UCSD-AML1 (cell line): Measurements from ENCODE around the gene ECT2L.

Source experiments
- DNase-seq: peaks from one replicate; lab custom pipeline; 2025; ENCODE audit not compliant: unreplicated experiment; lab: John Stamatoyannopoulos, UW

ECT2L gene

DNA sequence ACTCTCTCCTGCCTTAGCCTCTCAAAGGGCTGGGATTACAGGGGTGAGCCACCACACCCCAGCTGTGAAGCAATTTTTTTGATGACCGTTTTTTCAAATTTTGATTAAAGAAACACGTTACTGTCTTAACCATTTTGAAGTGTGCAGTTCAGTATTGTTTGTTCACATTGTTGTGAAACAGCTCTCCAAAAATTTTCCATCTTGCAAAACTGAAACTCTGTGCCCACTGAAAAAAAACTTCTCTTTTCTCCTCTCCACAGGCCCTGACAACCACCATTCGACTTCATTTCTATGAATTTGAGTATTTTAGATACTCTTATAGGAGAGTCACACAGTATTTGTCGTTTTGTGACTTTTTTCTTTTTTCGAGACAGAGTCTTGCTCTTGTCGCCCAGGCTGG is 53.9 kb downstream of the ECT2L start:
- DNase-seq = no peak

GRCh38 chr6:138856654-138857053 is 60.8 kb downstream of the ECT2L start:
- DNase-seq = no peak

DNA sequence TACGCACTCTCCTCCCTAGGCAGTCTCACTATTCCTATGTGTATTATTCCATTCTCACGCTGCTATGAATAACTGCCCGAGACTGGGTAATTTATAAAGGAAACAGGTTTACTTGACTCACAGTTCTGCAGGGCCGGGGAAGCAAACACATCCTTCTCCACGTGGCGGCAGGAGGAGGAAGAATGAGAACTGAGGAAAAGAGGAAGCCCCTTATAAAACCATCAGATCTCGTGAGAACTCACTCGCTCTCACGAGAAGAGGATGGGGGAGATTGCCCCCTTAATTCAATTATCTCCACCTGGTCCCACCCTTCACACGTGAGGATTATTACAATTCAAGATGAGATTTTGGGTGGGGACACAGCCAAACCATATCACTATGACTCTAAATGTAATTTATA is 61.9 kb downstream of the ECT2L start:
- no peak for DNase-seq

GRCh38 chr6:138862456-138862855 is 66.6 kb downstream of the ECT2L start:
- DNase-seq = no peak

GRCh38 chr6:138863321-138863720 is 67.4 kb downstream of the ECT2L start:
- no peak for DNase-seq

- DNase-seq = no peak
Measured at GRCh38 chr6:138864343-138864890, 68.5 kb downstream of the ECT2L start.

GRCh38 chr6:138865480-138866109 is 69.7 kb downstream of the ECT2L start:
- DNase-seq = no peak

DNA sequence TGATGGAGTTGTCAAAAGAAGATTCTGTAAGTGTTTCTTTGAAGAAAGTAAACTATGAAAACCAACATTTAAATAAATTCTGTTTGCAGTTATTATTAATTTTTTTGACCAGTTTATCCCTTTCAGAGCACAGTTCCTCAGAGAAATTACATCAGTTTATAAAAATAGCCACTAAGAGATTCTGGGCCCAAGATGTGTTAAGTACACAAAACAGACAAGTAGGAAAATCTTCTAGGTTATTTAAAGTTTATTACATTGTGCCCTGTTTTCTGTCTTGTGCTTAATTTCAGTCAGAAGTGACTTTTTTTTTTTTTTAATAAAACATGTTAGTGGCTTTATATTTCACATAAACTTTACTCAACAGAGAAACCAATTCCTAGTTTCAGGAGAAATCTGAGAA is 72.3 kb downstream of the ECT2L start:
- no peak for DNase-seq

DNA sequence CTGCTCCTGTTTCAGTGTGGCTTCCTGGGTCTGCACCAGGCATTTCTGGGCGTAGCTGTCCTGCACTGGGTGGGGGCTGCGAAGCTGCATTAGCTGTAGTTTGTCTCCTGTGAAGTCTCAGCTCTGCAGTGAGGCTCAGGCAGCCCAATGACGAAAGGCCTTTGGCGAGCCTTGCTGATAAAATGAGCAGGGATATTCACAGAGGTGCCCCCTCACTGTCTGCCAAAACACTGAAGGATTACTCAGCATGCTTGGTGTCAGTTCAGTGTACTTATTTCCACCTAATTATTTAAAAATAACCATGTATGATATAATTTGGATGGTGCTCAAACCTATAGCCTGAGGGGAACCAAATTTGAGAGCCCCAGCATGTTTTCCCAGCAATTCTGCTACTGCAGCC is 73.5 kb downstream of the ECT2L start:
- no peak for DNase-seq

- no peak for DNase-seq
Measured at GRCh38 chr6:138873191-138873590, 77.3 kb downstream of the ECT2L start.

DNA sequence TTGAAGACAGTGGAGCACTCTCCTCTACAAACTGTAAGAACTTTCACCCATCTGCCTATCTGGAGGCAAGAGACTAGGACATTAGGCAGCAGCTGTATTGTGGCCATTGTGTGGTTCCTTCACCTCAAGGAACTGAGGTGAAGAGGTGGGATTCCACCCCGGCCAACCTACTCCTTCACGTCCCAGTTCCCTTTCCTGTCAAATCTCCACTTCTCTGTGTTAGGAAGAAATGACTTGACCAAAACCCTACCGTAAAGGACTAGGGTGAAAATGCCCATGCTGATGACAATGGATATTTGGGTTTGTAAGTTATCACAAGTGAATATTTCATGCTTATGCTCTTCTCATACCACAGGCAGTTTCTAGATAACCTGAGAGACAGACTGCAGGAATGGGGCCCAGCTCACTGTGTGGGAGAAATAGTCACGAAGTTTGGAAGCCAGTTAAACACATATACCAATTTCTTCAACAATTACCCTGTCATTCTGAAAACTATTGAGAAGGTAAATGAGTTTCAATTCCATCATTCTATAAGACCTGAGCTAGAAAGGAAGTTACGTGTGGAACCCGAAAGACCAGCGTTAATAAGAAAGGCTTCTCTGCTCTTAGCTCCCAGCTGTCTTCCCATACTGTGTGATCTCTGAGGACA is 86.6 kb downstream of the ECT2L start:
- no peak for DNase-seq

DNA sequence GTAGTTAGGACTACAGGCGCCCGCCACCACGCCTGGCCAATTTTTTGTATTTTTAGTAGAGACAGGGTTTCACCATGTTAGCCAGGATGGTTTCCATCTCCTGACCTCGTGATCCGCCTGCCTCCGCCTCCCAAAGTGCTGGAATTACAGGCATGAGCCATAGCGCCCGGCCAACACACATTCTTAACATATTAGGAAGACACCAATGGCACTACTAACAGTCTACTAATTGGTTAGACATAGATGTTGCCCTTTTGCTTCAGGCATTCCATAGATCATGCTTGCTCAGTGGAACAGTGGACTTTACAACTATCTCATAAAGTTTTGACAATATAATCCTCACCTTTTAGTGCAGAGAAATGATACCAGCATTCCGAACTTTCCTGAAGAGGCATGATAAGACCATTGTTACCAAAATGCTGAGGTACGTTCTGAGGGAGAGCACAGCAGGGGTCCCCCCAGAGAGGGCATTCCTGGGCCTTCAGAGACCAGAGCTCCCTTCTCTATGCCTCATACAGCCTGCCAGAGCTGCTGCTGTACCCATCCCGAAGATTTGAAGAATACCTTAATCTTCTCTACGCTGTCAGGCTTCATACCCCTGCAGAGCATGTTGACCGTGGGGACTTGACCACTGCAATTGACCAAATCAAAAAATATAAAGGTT is 89.4 kb downstream of the ECT2L start:
- DNase-seq = no peak

- DNase-seq = no peak
Measured at GRCh38 chr6:138891255-138891986, 95.5 kb downstream of the ECT2L start.

- no peak for DNase-seq
Measured at GRCh38 chr6:138896104-138896756, 100.3 kb downstream of the ECT2L start.

DNA sequence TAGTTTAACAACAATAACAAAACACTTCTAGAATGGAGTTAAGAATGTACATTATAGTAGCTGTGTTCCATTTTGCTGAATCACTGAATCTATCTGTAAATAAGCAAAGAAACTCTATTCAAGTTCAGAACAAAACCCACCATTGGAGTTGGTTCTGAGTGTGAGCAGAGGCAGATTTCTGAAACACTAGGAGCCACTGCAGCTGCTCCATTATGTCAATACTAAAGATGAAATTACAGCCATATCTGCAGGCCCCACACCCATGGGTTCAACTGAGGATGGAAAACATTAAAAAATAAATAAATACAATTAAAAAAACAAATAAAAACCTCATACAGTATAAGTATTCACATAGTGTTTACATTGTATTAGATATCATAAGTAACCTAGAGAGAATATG is 101.1 kb downstream of the ECT2L start:
- DNase-seq = no peak

DNA sequence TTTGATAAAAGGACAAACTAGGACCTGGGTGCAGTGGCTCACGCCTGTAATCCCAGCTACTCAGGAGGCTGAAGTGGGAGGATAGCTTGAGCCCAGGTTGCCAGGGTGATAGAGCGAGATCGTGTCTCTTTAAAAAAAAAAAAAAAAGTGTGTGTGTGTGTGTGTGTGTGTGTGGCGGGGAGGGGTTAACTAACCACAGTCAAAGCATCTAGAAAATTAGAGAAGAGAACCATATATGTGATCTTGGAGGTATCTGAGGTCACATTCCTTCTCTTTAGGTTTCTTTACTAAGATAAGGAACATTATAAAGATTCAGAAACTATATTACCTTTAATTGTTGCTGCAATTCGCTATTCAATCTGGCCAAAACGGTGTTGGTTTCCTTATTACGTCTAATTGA is 111.3 kb downstream of the ECT2L start:
- DNase-seq = no peak

- peak; percentile 9 for DNase-seq
Measured at GRCh38 chr6:138909511-138909910, 113.6 kb downstream of the ECT2L start.

DNA sequence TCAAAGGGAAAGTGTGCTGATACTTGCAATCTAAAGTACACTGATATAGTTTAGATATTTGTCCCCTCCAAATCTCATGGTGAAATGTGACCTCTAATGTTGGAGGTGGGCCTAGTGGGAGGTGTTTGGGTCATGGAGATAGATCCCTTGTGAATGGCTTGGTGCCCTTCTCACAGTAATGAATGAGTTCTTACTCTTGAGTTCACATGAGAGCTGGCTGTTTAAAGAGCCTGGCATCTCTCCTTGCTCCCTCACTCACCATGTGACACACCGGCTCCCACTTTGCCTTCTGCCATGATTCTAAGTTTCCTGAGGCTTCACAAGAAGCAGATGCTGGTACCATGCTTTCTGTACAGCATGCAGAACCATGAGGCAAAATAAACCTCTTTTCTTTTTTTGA is 114.1 kb downstream of the ECT2L start:
- DNase-seq = no peak

GRCh38 chr6:138912308-138912707 is 116.4 kb downstream of the ECT2L start:
- no peak for DNase-seq

GRCh38 chr6:138914701-138915100 is 118.8 kb downstream of the ECT2L start:
- DNase-seq = no peak

DNA sequence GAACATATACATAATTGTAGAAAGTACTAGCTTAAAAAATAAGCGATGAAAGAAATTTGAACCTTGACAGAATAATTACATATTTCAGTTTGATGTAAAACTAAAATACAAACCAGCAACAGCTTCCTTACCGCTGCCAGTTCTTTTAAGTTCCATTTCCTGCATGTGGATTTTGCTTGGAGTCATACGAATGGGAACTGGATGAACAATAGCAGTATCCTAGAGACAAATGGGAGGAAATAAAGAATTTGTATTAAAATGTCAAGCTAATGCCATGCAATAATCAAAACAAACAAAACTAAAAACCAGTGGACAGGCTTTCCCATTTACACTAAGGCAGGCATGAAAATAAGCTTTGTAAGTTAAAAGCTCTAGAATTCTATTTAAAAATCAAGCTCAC is 125.0 kb downstream of the ECT2L start:
- no peak for DNase-seq
